Endothelial cell of hepatic sinusoid (primary cell): ENCODE measurements around the gene PML.

Source experiments
- in situ Hi-C: cut with HindIII; loops from 2 replicates; pipeline ENCODE4 v1.10.0; 2017; ENCODE audit warnings: low sequenced_read_pairs

PML gene

GRCh38 chr15:74037171-74038117 lies 42.9 kb downstream of the PML start:
- in situ Hi-C loops: no loop called here

GRCh38 chr15:74038707-74039655 lies 44.5 kb downstream of the PML start:
- in situ Hi-C loops: no loop called here

DNA sequence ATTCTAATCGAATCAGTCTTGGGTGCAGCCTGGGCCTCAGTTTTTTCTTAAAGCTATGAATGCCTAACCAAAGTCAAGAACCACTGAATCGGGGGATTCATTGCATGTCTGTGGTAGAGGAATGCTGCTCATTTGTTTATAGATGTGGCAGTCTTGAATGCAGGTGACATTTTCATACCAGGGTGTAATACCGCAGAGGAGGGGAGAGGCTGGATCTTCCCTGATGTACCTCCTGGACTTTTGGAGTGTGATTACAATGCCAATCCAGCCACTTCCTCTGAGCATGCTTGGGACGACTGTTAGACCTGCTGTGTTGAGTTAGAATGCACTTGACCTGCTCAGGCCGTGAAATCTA lies 45.1 kb downstream of the PML start:
- in situ Hi-C loops: no loop called here

GRCh38 chr15:74040109-74040850 lies 45.8 kb downstream of the PML start:
- in situ Hi-C loops: no loop called here

DNA sequence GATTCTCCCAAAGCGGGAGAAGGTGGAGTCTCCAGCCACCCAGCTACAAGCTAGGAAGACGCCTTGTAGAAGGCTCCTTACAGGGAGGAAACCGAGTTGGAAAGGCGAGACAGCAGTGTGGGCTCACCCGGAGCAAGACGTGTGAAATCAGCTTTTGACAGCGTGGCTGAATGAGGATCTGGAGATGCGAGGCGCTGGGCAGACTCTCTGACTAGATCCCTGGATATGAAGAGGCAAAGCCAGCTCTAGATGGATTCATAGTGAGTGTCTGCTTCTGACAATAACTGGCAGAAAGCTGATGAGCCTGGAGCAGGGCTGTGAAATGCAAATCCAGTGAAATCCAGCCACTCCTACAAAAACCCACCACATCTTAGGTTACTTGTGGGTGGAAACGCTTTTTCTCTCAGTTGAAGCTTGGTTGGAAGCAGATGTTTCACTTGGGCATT lies 46.8 kb downstream of the PML start:
- in situ Hi-C loops: no loop called here

DNA sequence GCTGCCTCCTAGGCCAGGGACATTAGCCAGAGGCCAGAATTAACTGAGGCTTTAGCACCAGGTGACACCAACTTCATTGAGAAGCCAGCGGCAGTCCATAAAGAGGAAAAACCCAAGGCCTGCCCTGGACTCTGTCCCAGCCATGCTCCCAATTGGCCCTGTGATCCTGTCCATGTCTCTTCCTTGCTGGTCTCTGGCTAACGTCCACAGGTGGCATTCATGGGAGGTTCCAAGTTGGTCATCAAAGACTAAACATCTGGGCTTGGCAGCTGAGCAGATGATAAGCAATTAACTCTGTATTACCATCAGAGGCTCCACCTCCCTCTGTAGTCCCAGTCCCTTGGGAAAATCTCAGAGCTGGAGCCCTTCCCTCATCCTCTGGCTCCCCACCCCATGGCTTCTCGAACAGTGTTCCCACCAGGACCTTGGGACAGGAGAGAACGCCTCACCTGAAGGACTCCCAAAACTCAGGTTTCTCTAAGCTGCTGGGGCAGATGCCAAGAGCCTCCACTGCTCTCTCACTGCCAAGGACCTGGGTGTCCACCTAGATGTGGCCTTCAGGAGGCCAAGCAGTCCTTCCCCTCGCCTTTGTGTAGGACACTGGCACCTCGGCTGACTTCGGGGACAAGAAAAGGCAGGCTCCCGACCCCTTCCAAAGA lies 47.4 kb downstream of the PML start:
- in situ Hi-C loops: no loop called here

- in situ Hi-C loops: no loop called here
Observed at GRCh38 chr15:74042603-74043424, 48.3 kb downstream of the PML start.

DNA sequence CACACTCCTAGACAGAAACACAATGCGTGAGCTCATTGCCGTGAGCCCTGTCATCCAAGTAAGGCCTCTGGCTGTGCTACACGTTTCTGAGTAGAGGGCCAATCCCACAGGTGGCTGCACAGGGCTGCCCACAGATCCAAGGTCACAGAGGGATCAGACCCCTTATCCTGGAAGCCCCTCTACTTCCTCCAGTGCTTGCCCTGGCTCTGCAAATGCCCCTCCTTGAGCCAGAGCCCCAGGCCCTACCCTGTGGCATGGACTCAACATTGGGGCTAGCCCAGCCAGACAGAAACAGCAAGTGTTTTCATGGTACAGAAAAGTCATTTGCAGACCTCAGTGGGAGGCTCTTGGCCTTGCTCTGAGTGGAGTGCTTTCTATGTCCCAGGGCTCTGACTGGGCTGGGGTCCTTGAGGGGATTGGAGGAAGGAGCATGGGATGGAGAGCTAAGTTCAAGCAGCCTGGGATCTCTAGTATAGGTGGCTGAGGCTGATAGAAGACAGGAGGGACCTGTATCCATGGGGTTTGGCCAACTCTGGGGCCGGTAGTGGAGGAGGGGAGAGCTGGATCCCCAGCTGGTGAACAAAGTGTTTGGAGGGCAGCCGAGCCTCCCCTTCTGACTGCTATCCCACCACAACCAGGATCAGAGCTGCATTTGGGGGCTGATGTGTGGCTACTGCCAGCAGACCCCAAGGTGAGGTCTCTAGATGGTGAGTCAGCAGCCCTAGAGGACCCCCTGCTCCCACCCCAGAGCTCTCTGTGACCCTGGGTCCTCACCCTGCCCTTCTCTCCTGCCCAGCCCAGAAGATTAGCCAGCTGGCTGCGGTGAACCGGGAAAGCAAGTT lies 49.1 kb downstream of the PML start:
- in situ Hi-C loops: no loop called here

DNA sequence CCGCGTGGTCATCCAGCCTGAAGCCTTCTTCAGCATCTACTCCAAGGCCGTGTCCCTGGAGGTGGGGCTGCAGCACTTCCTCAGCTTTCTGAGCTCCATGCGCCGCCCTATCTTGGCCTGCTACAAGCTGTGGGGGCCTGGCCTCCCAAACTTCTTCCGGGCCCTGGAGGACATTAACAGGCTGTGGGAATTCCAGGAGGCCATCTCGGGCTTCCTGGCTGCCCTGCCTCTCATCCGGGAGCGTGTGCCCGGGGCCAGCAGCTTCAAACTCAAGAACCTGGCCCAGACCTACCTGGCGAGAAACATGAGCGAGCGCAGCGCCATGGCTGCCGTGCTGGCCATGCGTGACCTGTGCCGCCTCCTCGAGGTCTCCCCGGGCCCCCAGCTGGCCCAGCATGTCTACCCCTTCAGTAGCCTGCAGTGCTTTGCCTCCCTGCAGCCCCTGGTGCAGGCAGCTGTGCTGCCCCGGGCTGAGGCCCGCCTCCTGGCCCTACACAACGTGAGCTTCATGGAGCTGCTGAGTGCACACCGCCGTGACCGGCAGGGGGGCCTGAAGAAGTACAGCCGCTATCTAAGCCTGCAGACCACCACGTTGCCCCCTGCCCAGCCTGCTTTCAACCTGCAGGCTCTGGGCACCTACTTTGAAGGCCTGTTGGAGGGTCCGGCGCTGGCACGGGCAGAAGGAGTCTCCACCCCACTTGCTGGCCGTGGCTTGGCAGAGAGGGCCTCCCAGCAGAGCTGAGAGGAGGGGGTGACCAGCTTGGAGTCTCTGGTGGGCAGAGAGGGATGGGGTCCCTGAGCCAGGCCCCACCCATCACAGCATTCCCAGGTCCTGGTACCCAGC lies 50.0 kb downstream of the PML start:
- in situ Hi-C loops: loop anchor here (5.0 kb wide), 2 partner anchors 52 to 87 kb away; partner anchors contain the start of genes PML and STOML1

DNA sequence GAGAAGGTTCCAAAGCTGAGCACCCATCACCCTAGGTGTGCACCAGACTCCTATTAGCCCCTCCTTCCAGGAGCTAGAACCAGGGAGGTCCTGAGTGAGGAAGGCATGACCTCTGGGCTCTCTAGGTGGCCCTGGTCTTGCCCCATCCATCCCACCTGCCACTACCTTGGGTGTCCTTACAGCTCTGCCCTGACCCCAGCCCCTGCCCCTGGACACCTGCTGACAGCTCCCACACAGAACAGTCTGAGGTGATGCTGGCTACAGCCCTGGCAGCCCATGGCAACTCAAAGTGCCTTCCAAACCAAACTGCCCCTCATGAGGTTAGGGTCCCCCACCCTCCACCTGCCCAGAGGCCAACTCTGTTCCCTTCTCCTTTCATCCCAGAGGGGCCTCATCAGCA lies 50.7 kb downstream of the PML start:
- in situ Hi-C loops: loop anchor here (5.0 kb wide), 2 partner anchors 53 to 88 kb away; partner anchors contain the start of genes PML and STOML1

- in situ Hi-C loops: loop anchor here (5.0 kb wide), 2 partner anchors 53 to 88 kb away; partner anchors contain the start of genes PML and STOML1
Observed at GRCh38 chr15:74045636-74046274, 51.2 kb downstream of the PML start.

DNA sequence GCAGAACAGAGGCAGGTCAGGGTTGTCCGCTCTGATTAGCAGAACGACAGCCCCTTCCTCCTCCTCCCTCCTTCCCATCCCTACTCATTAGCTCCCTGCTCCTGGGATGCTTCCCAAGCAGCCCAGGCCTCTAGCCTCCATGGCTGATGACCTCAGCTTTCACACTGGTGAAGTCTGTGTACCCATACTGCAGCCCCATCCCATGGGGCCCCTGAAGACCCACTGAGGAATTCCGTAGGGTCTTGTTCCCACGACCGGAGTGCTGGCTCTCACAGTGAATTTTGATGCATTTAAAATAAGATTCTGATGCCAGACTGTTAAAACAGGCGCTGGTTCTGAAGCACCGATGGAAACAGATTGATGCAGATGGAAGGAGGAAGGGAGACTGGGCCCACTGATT lies 51.8 kb downstream of the PML start:
- in situ Hi-C loops: loop anchor here (5.0 kb wide), 2 partner anchors 54 to 89 kb away; partner anchors contain the start of genes PML and STOML1

GRCh38 chr15:74050127-74050526 lies 55.6 kb downstream of the PML start:
- in situ Hi-C loops: loop anchor here (10.0 kb wide), 1 partner anchor 265 kb away; no protein-coding TSS in a partner anchor

GRCh38 chr15:74050556-74051234 lies 56.2 kb downstream of the PML start:
- in situ Hi-C loops: loop anchor here (10.0 kb wide), 1 partner anchor 264 kb away; no protein-coding TSS in a partner anchor

DNA sequence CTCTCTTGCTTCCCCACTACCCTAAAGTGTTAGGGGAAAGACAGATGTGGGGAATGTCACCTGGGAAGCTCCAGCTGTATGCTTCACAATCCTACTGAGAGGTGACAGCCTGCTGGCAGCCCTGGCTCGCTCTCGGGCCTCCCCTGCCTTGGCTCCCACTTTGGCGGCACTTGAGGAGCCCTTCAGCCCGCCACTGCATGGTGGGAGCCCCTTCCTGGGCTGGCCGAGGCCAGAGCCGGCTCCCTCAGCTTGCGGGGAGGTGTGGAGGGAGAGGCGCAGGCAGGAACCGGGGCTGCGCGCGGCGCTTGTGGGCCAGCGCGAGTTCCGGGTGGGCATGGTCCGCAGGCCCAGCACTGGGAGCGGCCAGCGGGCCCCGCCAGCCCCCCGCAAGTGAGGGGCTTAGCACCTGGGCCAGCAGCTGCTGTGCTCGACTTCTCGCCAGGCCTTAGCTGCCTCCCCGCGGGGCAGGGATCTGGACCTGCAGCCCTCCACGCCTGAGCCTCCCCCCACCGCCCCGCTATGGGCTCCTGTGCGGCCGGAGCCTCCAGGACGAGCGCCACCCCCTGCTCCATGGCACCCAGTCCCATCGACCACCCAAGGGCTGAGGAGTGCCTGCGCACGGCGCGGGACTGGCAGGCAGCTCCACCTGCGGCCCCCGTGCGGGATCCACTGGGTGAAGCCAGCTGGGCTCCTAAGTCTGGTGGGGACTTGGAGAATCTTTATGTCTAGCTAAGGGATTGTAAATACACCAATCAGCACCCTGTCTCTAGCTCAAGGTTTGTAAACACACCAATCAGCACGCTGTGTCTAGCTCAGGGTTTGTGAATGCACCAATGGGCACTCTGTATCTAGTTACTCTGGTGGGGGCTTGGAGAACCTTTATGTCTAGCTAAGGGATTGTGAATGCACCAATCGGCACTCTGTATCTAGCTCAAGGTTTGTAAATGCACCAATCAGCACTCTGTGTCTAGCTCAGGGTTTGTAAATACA lies 58.0 kb downstream of the PML start:
- in situ Hi-C loops: loop anchor here (10.0 kb wide), 1 partner anchor 262 kb away; no protein-coding TSS in a partner anchor
